ENCODE data around the gene EPSTI1. TPM values are rescaled to one million over a fixed set of nuclear protein-coding genes. Genes with fewer than 3 reads are reported as not detected.

Gene EPSTI1
- total and polyA plus RNA-seq, 2 donors, result 27.2 to 66.8 TPM

DNA sequence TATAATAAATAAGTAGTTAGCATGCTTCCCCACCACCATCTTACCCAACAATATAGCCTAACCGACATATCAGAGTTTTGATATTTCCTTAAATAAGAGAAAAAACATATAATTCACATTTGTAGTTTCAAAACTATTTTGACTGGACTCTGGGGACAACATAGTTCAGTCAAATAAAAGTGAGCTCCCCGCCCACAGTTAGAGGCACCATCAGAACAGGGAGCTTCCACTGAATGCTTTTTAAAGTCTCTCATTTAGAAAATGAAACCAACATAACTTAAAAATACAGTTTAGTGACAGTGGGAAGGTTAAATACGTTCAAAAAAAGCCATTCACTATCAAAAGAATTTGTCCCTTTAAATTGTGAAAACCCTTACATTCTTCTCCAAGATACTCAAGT is 92.8 kb downstream of the EPSTI1 start:
- DNase-seq (ENCODE audit: low read depth in 6 of 9, low spot score in 9 of 9), result no peak
- Histone ChIP-seq H3K27ac (ENCODE audit: low read depth in 1 of 2, low read length in 1 of 2) (no peak overlapping the region), H3K9me3 (ENCODE audit: control insufficient read depth in 2 of 2, insufficient read depth in 1 of 2, low read length in 1 of 2) (no peaks in the 10 kb centered on the region), H3K36me3 (ENCODE audit: control insufficient read depth in 2 of 2, insufficient read depth in 2 of 2, low read length in 1 of 2) (peaks cover 0 to 10% of the 10 kb centered on the region in 2 donors), H3K4me1 (ENCODE audit: control insufficient read depth in 2 of 2, insufficient read depth in 2 of 2, low read length in 2 of 2) (no peaks in the 10 kb centered on the region), H3K4me3 (ENCODE audit: low read length in 2 of 2) (no peak overlapping the region), H3K27me3 (ENCODE audit: control insufficient read depth in 2 of 2, insufficient read depth in 1 of 2, low read length in 1 of 2) (no peaks in the 10 kb centered on the region)
- WGBS, result 94% methylated on average over 3 of the region's 3 CpGs

DNA sequence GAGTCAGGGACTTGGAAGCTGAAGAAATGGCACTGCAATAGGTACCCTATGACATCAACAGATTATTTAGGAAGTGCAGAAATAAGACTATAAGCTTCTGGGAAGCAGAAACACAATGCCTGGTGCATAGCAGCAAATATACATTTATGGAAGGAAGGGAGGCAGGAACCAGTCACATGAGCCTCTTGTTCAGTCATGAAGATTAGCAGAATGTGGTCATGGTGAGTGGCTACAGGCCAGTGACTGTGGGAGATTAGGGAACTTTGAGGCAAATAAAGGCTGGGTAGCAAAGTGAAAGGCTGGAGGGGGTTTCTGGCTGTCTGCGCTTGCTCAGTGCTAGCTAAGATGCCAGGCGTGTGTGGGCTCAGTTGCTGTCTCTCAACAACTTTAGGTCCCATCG is 96.3 kb downstream of the EPSTI1 start:
- Histone ChIP-seq H3K36me3 (ENCODE audit: control insufficient read depth in 2 of 2, insufficient read depth in 2 of 2, low read length in 1 of 2) (peaks cover 0 to 23% of the 10 kb centered on the region in 2 donors), H3K27me3 (ENCODE audit: control insufficient read depth in 2 of 2, insufficient read depth in 1 of 2, low read length in 1 of 2) (no peaks in the 10 kb centered on the region), H3K4me3 (ENCODE audit: low read length in 2 of 2) (no peak overlapping the region), H3K9me3 (ENCODE audit: control insufficient read depth in 2 of 2, insufficient read depth in 1 of 2, low read length in 1 of 2) (no peaks in the 10 kb centered on the region), H3K4me1 (ENCODE audit: control insufficient read depth in 2 of 2, insufficient read depth in 2 of 2, low read length in 2 of 2) (no peaks in the 10 kb centered on the region), H3K27ac (ENCODE audit: low read depth in 1 of 2, low read length in 1 of 2) (no peak overlapping the region)
- 98% methylated on average over 3 of the region's 3 CpGs for WGBS
- DNase-seq (ENCODE audit: low read depth in 6 of 9, low spot score in 9 of 9), result no peak

DNA sequence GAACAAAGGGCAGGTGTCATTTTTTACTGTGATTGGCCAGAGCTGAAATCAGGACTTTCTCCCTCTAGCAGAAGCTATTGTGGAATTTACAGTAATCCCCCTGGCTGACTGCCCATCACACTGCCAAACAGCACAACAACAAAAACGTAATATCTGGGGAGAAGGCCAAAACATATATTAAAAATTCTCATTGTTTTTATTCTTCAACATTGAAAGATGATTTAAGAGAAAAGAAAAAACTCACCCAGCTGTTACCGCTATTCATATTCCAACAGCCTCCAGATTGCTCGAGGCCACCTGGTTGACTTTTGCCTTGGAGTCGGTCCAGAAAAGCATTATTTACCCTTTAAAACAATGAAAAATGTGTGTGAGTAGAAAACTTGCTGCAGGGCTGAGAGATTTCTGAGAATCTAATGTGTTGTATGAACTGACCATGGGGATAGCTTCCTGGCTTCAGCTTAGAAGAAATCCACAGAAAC is 97.2 kb downstream of the EPSTI1 start:
- no peaks in the 10 kb centered on the region for H3K9me3 ChIP-seq (ENCODE audit: control insufficient read depth in 2 of 2, insufficient read depth in 1 of 2, low read length in 1 of 2)
- no peaks in the 10 kb centered on the region for H3K4me1 ChIP-seq (ENCODE audit: control insufficient read depth in 2 of 2, insufficient read depth in 2 of 2, low read length in 2 of 2)
- H3K27me3 ChIP-seq (ENCODE audit: control insufficient read depth in 2 of 2, insufficient read depth in 1 of 2, low read length in 1 of 2), result no peaks in the 10 kb centered on the region
- WGBS, result 77% methylated on average over 4 of the region's 4 CpGs
- DNase-seq (ENCODE audit: low read depth in 6 of 9, low spot score in 9 of 9), result peak in 1 of 9 donors; percentile 11
- H3K4me3 ChIP-seq (ENCODE audit: low read length in 2 of 2), result no peak overlapping the region
- peak overlapping the region in 1 of 2 donors; percentile 41 for H3K27ac ChIP-seq (ENCODE audit: low read depth in 1 of 2, low read length in 1 of 2)
- peaks cover 0 to 23% of the 10 kb centered on the region in 2 donors for H3K36me3 ChIP-seq (ENCODE audit: control insufficient read depth in 2 of 2, insufficient read depth in 2 of 2, low read length in 1 of 2)

DNA sequence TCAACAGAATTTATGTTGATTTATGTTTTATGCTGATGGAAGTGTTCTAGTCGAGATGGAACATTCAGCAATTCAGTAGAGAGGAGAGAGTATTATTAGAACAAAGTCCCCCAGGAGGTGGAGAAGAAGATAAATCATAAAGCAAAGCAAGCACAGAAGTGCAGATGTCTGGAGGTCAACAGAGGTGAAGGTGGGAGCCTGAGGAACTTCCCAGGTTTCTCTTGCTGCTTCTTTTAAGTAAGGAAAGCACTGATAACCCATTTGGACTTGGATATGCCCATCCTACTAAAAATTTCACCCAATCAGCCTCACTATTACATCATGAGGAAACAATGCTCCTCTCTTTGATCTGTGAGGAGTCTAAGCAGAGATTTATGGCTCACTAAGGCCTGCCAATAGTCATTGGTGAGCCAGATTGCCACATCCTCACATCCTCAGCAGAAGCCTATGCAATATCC is 98.8 kb downstream of the EPSTI1 start:
- WGBS, result 25% methylated on average over 1 of the region's 1 CpG

DNA sequence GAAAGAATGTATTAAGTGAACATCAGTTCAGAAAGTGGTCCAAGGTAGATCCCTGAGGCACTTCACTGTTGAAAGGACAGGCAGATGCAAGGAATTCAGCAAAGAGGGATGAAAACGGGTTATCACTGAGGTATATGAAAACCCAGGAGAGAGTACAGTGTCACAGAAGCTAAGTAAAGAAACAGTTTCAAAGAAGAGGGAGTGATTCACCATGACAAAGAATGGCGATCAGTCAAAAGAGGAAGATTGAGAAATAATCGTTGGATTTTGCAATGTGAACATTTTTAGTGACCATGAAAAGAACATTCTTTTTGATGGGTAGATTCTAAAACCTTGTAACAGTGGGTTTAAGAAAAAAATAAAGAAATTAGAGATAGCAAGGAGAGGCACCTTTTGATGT is 99.3 kb downstream of the EPSTI1 start:
- Histone ChIP-seq H3K27ac (ENCODE audit: low read depth in 1 of 2, low read length in 1 of 2) (no peak overlapping the region), H3K9me3 (ENCODE audit: control insufficient read depth in 2 of 2, insufficient read depth in 1 of 2, low read length in 1 of 2) (no peaks in the 10 kb centered on the region), H3K4me3 (ENCODE audit: low read length in 2 of 2) (no peak overlapping the region), H3K27me3 (ENCODE audit: control insufficient read depth in 2 of 2, insufficient read depth in 1 of 2, low read length in 1 of 2) (no peaks in the 10 kb centered on the region), H3K4me1 (ENCODE audit: control insufficient read depth in 2 of 2, insufficient read depth in 2 of 2, low read length in 2 of 2) (no peaks in the 10 kb centered on the region), H3K36me3 (ENCODE audit: control insufficient read depth in 2 of 2, insufficient read depth in 2 of 2, low read length in 1 of 2) (peaks cover 0 to 33% of the 10 kb centered on the region in 2 donors)
- no peak for DNase-seq (ENCODE audit: low read depth in 6 of 9, low spot score in 9 of 9)
- WGBS, result 90% methylated on average over 3 of the region's 3 CpGs

More for the DNA sequence above, 98.8 kb downstream of the EPSTI1 start:
- H3K9me3 ChIP-seq (ENCODE audit: control insufficient read depth in 2 of 2, insufficient read depth in 1 of 2, low read length in 1 of 2), result no peaks in the 10 kb centered on the region
- no peak overlapping the region for H3K4me3 ChIP-seq (ENCODE audit: low read length in 2 of 2)
- no peaks in the 10 kb centered on the region for H3K4me1 ChIP-seq (ENCODE audit: control insufficient read depth in 2 of 2, insufficient read depth in 2 of 2, low read length in 2 of 2)
- H3K27ac ChIP-seq (ENCODE audit: low read depth in 1 of 2, low read length in 1 of 2), result peak overlapping the region in 1 of 2 donors; percentile 33
- no peaks in the 10 kb centered on the region for H3K27me3 ChIP-seq (ENCODE audit: control insufficient read depth in 2 of 2, insufficient read depth in 1 of 2, low read length in 1 of 2)
- H3K36me3 ChIP-seq (ENCODE audit: control insufficient read depth in 2 of 2, insufficient read depth in 2 of 2, low read length in 1 of 2), result peaks cover 0 to 31% of the 10 kb centered on the region in 2 donors
- DNase-seq (ENCODE audit: low read depth in 6 of 9, low spot score in 9 of 9), result no peak

DNA sequence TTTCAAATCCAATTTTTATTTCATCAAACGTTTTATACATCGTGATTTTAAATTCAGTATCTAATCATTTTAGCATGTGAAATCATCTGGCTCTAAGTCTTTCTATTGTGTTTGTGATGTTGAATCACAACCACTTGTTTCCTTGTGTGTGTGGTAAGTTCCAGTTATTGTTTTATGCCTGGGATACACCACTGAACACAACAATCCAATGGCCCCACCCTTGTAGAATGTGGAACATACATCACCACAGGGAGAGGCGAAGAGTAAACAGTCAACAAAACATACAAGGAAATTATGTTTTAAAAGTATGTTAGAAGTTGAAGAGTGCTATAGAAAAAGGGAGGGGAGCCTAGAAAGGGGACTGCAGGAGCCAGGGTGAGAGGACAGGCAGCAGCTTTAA is 100.5 kb downstream of the EPSTI1 start:
- no peaks in the 10 kb centered on the region for H3K9me3 ChIP-seq (ENCODE audit: control insufficient read depth in 2 of 2, insufficient read depth in 1 of 2, low read length in 1 of 2)
- no peak for DNase-seq (ENCODE audit: low read depth in 6 of 9, low spot score in 9 of 9)
- no peaks in the 10 kb centered on the region for H3K27me3 ChIP-seq (ENCODE audit: control insufficient read depth in 2 of 2, insufficient read depth in 1 of 2, low read length in 1 of 2)
- no peaks in the 10 kb centered on the region for H3K4me1 ChIP-seq (ENCODE audit: control insufficient read depth in 2 of 2, insufficient read depth in 2 of 2, low read length in 2 of 2)
- WGBS, result 95% methylated on average over 3 of the region's 3 CpGs
- peaks cover 0 to 36% of the 10 kb centered on the region in 2 donors for H3K36me3 ChIP-seq (ENCODE audit: control insufficient read depth in 2 of 2, insufficient read depth in 2 of 2, low read length in 1 of 2)
- no peak overlapping the region for H3K4me3 ChIP-seq (ENCODE audit: low read length in 2 of 2)
- no peak overlapping the region for H3K27ac ChIP-seq (ENCODE audit: low read depth in 1 of 2, low read length in 1 of 2)

DNA sequence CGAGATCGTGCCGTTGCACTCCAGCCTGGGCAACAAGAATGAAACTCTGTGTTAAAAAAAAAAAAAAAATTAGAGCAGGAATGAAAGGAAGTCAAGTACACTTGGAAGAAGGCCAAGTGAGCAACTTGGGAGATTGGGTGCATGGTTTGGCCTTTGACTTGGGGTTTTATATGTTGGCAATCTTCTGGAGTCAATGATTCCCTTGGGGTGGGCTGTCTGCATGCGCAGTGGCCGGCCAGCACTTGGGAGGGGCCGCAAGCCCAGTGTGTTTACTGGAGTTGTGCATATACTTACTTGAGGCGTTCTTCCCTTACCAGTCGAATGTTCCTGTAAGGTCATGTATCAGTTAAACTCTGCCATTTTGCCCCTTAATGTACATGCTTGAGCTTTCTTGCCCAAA is 106.7 kb downstream of the EPSTI1 start:
- peaks cover 0 to 21% of the 10 kb centered on the region in 2 donors for H3K36me3 ChIP-seq (ENCODE audit: control insufficient read depth in 2 of 2, insufficient read depth in 2 of 2, low read length in 1 of 2)
- no peak overlapping the region for H3K27ac ChIP-seq (ENCODE audit: low read depth in 1 of 2, low read length in 1 of 2)
- DNase-seq (ENCODE audit: low read depth in 6 of 9, low spot score in 9 of 9), result no peak
- no peaks in the 10 kb centered on the region for H3K9me3 ChIP-seq (ENCODE audit: control insufficient read depth in 2 of 2, insufficient read depth in 1 of 2, low read length in 1 of 2)
- no peak overlapping the region for H3K4me3 ChIP-seq (ENCODE audit: low read length in 2 of 2)
- no peaks in the 10 kb centered on the region for H3K4me1 ChIP-seq (ENCODE audit: control insufficient read depth in 2 of 2, insufficient read depth in 2 of 2, low read length in 2 of 2)
- WGBS, result 98% methylated on average over 8 of the region's 8 CpGs
- no peaks in the 10 kb centered on the region for H3K27me3 ChIP-seq (ENCODE audit: control insufficient read depth in 2 of 2, insufficient read depth in 1 of 2, low read length in 1 of 2)

DNA sequence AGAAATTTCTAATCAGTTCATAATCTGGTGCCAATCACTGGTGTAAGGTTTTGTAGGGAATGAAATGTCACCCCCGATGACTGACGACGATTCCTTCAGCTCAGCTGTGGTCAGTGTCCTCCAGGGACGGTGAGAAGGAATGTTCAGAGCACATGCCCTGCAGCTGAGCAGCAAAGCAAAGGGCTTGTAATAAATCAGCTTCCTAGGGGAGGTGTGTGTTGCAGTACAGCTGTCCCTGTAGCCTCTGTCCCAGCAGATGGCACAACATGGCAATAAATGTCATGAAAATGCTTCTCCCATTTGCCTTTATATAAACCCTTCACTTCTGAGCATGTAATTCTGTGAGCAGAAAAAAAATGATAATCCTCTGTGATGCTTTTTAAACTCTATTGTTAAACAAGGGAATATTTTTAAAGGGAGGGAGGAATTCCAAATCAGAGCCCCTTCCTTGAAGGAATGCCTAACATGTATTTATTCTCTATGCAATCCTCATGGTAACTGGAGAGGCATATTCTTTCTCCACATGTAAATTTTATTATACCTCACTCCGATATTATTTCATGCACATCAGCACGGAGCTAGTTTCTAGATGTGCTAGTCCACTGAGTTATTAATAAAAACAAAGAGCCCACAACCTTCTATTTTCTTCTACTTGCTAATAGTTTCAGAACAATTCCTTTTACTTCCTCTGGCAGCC is 108.1 kb downstream of the EPSTI1 start:
- Histone ChIP-seq H3K27ac (ENCODE audit: low read depth in 1 of 2, low read length in 1 of 2) (no peak overlapping the region), H3K9me3 (ENCODE audit: control insufficient read depth in 2 of 2, insufficient read depth in 1 of 2, low read length in 1 of 2) (no peaks in the 10 kb centered on the region), H3K36me3 (ENCODE audit: control insufficient read depth in 2 of 2, insufficient read depth in 2 of 2, low read length in 1 of 2) (peaks cover 0 to 20% of the 10 kb centered on the region in 2 donors), H3K27me3 (ENCODE audit: control insufficient read depth in 2 of 2, insufficient read depth in 1 of 2, low read length in 1 of 2) (no peaks in the 10 kb centered on the region), H3K4me1 (ENCODE audit: control insufficient read depth in 2 of 2, insufficient read depth in 2 of 2, low read length in 2 of 2) (no peaks in the 10 kb centered on the region), H3K4me3 (ENCODE audit: low read length in 2 of 2) (no peak overlapping the region)
- DNase-seq (ENCODE audit: low read depth in 6 of 9, low spot score in 9 of 9), result no peak
- 73% methylated on average over 6 of the region's 6 CpGs for WGBS

DNA sequence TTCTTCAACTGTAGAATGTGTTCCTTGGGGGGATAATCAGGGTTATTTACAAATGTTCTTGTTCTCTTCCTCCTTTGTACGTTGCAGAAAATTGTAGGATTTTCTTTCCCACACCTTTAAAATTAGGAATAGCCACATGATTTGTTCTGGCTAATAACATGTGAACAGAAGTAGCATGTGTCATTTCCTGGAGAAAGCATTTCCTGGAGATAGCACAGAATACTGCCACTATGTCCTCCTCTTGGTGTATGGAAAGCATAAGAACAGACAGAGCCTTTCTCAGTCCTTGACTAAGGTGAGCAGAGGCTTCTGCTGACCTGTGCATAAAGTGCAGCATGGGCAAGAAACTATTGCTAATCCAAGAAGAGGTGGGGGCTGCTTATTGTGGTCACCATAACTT is 108.9 kb downstream of the EPSTI1 start:
- WGBS, result 77% methylated on average over 1 of the region's 1 CpG
- no peaks in the 10 kb centered on the region for H3K27me3 ChIP-seq (ENCODE audit: control insufficient read depth in 2 of 2, insufficient read depth in 1 of 2, low read length in 1 of 2)
- no peak overlapping the region for H3K27ac ChIP-seq (ENCODE audit: low read depth in 1 of 2, low read length in 1 of 2)
- peaks cover 0 to 12% of the 10 kb centered on the region in 2 donors for H3K36me3 ChIP-seq (ENCODE audit: control insufficient read depth in 2 of 2, insufficient read depth in 2 of 2, low read length in 1 of 2)
- no peaks in the 10 kb centered on the region for H3K4me1 ChIP-seq (ENCODE audit: control insufficient read depth in 2 of 2, insufficient read depth in 2 of 2, low read length in 2 of 2)
- no peaks in the 10 kb centered on the region for H3K9me3 ChIP-seq (ENCODE audit: control insufficient read depth in 2 of 2, insufficient read depth in 1 of 2, low read length in 1 of 2)
- H3K4me3 ChIP-seq (ENCODE audit: low read length in 2 of 2), result no peak overlapping the region
- DNase-seq (ENCODE audit: low read depth in 6 of 9, low spot score in 9 of 9), result no peak

Data from thymus (tissue), 11 donors.